GM11168 (cell line): ENCODE results near the gene RHBDD3.
"Not testable (repeated sequence)": the region's sequence is repeated elsewhere in the genome, so short reads cannot be mapped to it uniquely, and the experiment has no call there.

Experiments used
- in situ Hi-C: fragments of 300-500 bp; cut with MboI; formaldehyde crosslinking; loops from one replicate; pipeline ENCODE4 v1.12.0; 2022; ENCODE audit warnings: low sequenced_read_pairs; ENCODE audit not compliant: unreplicated experiment

Gene RHBDD3

GRCh38 chr22:29253561-29254285 is 14.1 kb downstream of the RHBDD3 start:
- in situ Hi-C loops = no loop called here

- in situ Hi-C loops = no loop called here
Observed at GRCh38 chr22:29251981-29252911, 15.5 kb downstream of the RHBDD3 start.

- in situ Hi-C loops = no loop called here
Observed at GRCh38 chr22:29251265-29251664, 16.5 kb downstream of the RHBDD3 start.

- in situ Hi-C loops = not testable (repeated sequence)
Observed at GRCh38 chr22:29247891-29248290, 19.9 kb downstream of the RHBDD3 start.

- in situ Hi-C loops = no loop called here
Observed at GRCh38 chr22:29245626-29246385, 22.0 kb downstream of the RHBDD3 start.

DNA sequence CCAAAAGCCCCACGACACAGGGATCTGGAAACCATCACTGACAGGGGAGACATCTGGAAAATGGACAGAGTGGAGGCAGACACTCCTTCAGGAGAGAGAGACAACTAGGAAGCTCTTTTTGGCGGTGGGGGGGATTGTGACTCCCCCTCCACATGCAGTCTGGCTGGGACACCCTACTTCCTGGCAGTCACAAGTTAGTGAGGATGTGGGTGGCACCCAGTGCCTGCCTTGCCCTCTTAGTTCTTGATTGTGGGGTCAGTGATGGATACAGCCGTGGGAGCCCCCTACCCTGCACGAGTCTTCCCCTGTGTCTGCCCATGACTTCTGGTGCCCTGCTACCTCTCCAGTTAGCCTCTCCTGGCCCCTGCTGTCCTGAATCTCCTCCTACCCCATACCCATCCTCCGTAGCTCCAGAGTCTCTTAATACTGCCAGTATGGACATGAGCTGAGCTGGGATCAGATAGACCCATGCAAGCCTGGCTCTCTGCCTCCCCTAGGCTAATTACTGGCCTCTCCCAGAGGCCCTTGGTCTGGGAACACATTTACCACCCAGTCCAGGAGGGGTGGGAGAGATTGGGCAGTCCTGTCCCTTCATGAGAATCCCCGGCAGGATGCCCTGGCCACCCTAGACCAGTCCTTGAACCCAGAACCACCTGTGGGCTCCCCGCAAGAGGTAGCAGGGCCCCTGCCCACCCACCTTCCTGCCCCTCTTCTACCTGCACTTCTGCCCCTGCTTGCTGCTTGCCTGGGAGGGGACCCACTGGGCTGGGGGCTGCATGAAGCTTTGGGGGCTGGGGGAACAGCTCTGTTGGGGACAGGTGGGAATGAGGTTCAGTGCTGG is 22.8 kb downstream of the RHBDD3 start:
- in situ Hi-C loops = no loop called here

- in situ Hi-C loops = no loop called here
Observed at GRCh38 chr22:29243874-29244446, 23.8 kb downstream of the RHBDD3 start.

DNA sequence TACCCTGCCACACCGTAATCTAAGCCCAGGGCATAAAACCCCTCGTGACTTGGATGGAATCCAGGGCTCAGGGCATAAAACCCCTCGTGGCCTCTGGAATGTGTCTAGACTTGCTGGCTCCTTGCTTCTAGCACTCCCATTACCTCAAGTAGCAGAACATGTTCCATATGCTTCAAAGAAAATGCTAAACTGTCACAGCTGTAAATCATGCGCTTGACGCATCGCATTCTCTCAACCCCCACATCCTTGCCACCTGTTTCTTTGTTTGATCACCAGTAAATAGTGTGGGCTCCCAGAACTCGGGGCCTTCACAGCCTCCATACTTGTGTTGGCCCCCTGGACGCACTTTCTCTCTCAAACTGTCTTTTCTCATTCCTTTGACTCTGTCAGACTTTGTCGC is 27.3 kb downstream of the RHBDD3 start:
- in situ Hi-C loops = not testable (repeated sequence)

- in situ Hi-C loops = no loop called here
Observed at GRCh38 chr22:29233277-29233877, 34.4 kb downstream of the RHBDD3 start.

DNA sequence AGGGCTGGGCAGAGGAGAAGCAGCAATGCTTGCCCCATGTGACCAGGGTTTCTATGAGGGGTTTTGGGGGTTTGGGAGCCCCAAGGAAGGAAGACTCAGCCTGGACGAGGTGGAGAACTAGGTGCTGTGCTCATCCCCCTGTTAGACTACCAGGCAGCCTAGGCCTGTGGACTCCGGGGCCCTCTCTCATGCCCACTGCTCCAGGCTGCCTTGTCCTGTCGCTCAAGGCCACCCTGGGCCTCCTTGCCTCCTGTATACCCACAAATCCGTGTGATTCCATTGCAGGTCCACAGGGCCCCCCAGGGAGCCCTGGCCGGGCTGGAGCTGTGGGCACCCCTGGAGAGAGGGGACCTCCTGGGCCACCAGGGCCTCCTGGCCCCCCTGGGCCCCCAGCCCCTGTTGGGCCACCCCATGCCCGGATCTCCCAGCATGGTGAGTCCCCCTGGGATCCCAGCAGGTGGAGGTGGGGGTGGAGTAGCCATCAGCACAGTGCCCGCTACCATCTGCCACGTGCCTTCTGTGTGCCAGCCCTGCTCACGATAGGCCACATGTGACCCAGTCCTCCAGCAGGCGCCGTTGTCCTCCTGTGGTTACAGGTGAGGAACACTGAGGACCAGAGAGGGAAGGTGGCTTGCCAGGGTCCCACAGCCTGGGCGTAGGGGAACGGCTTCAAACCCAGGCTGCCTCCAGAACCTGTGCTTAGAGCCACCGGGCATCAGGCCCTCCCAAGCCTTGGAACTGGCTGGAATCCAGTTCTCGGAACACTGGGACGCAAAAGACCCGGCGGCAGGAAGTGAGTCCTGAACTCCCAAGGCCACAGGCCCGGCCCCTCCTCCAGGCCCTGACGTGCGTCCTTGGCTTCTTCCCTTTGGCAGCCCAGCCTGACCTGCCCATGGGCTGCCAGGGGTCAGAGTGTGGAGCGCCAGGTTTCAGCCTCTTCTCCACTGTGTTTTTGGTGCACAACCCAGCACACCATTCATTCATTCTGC is 35.5 kb downstream of the RHBDD3 start:
- in situ Hi-C loops = no loop called here

DNA sequence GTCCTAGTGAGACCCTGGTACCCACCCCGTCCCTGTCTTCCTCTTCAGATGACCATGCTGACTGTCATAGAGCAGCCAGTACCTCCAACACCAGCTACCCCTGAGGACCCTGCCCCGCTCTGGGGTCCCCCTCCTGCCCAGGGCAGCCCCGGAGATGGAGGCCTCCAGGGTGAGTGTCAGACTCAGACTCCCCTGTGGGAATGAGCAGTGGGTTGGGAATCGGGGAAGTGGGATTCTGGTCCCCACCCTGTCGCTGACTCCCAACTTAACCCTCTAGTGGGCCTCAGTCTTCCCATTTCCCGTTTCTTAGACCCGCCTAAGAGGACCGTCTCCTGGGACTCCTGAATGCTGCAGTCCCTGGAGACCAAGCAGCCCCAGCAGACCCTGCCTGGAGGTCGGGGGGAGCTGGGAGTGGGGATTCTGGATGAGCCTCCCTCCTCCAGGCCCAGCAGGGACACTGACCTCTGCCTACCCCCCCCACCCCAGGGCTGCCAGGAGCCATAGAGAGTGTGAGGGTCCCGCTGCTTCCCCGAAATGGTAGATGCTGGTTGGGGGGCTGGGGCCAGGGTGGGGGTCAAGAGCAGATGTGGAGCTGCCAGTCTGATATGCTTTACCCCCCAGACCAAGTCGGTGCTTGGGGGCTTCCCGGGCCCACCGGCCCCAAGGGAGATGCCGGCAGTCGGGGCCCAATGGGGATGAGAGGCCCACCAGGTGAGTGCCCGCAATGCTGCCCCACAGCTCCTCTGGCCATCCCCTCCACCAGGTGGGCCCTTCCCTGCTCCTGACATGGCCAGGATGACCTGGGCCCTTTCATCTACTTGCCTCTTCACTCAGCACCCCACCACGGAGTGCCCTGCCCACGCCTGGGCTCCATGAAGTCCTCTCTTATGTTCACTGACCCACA is 36.6 kb downstream of the RHBDD3 start:
- in situ Hi-C loops = no loop called here

GRCh38 chr22:29226351-29226981 is 41.3 kb downstream of the RHBDD3 start:
- in situ Hi-C loops = no loop called here

- in situ Hi-C loops = no loop called here
Observed at GRCh38 chr22:29225422-29226090, 42.2 kb downstream of the RHBDD3 start.

DNA sequence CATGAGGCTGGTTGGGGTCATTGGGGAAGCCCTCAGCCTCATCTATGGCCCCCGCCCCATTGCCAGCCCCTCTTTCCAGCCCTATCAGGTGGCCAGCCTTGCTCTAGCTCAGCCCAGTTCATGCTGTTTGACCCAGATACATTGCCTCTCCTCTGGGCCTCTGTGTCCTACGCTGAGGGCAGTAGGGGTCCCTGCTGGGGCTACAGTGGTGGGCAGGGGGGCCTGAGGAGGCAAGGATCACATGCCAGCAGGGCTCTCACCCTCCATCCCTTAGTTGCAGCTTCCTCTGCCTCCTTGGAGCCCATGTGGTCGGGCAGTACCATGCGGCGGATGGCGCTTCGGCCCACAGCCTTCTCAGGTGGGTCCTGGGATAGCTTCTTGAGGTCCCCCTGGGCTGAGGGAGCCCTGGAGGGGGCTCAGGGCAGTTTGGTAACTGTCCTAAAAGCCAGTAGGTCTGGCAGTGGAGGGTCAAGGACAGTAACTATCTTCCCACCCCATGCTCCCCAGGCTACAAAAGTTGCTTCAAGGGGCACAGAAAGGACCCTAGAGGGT is 42.8 kb downstream of the RHBDD3 start:
- in situ Hi-C loops = no loop called here

DNA sequence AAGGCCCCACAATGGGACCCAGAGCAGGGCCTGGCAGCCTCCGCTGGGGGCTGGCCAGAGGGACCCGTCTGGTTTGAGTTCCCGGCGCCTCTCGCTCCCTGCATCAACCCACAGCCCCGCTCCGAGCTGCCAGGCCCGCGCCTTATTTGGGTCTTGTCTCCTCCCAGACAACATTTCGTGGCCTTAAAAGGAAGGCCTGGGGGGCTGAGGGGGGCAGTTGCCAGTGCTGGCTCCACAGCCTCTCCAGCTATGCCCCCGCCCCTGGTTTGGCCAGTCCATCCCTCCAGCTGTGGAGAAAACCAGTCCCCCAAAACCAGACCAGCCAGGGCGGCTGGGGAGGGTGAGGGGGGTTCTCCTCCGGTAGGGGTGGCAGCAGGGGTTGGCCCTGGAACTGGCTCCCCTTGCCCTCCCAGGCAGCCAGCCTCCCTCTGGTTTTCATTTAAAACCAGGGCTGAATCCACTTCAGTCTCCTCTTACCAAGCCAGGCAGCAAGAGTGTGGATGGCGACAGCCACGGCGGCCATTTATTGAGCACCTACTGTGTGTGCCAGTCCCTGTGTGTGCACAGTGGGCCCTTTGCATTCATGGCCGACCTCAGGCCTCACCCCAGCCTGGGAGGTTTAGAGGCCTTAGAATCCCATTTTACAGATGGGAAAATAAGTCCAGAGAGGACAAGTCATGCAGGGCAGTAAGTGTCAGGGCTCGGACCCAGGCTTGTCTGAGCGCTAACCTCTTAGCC is 43.5 kb downstream of the RHBDD3 start:
- in situ Hi-C loops = no loop called here
